Parathyroid adenoma (tissue), 2 donors: ENCODE measurements around the gene GALNT17.

Source experiments
- H2AFZ ChIP-seq: fragments of 300-600 bp; sonication (generic); one replicate; pipeline ENCODE4 v1.7.0; 2017; ENCODE audit warnings: antibody characterized with exemption, mild to moderate bottlenecking
- H3K27ac ChIP-seq: fragments of 300-600 bp; sonication (generic); one replicate; pipeline ENCODE4 v1.7.0; 2017
- H3K27me3 ChIP-seq: fragments of 300-600 bp; sonication (generic); one replicate; pipeline ENCODE4 v1.7.0; 2017; ENCODE audit warnings: low read length; ENCODE audit not compliant: control insufficient read depth, insufficient read depth
- H3K36me3 ChIP-seq: fragments of 300-600 bp; sonication (generic); one replicate; pipeline ENCODE4 v1.7.0; 2017; ENCODE audit warnings: low read length; ENCODE audit not compliant: control insufficient read depth, insufficient read depth
- H3K4me1 ChIP-seq: fragments of 300-600 bp; sonication (generic); one replicate; pipeline ENCODE4 v1.7.0; 2017; ENCODE audit warnings: control low read depth
- H3K4me2 ChIP-seq: fragments of 300-600 bp; sonication (generic); one replicate; pipeline ENCODE4 v1.7.0; 2017; ENCODE audit warnings: low read length
- H3K4me3 ChIP-seq: fragments of 300-600 bp; sonication (generic); one replicate; pipeline ENCODE4 v1.7.0; 2017; ENCODE audit warnings: low read depth, low read length
- H3K79me2 ChIP-seq: fragments of 300-600 bp; sonication (generic); one replicate; pipeline ENCODE4 v1.7.0; 2017; ENCODE audit warnings: control low read depth
- H3K9ac ChIP-seq: fragments of 300-600 bp; sonication (generic); one replicate; pipeline ENCODE4 v1.7.0; 2017; ENCODE audit warnings: mild to moderate bottlenecking
- H3K9me3 ChIP-seq: fragments of 300-600 bp; sonication (generic); one replicate; pipeline ENCODE4 v1.7.0; 2017; ENCODE audit warnings: low read length; ENCODE audit not compliant: control insufficient read depth
- TF ChIP-seq, protein P1 (sequence below): fragments of 300-600 bp; sonication (generic); IDR thresholded peaks from one replicate; pipeline ENCODE4 v1.7.0; 2017; ENCODE audit warnings: antibody characterized with exemption, mild to moderate bottlenecking
- donor health status: primary hyperparathyroidism.

GALNT17 gene

DNA sequence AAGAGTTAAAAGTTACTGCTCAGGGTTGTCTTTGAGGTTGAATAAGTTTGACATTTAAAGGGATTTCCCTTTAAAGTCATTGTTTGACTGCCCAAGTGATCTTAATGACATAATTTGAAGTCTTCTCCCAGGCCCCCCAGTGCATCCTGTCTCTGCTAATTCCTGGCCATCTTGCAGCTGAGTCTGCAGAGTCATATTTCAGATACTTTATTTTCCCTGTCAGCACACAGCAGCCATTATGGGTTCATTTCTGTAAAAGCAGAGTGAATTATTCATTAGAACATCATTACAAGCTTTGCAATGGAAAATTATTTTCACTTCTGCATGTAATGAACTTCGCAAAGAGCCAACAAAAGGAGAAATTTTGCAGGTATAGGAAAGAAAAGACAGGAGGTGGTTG lies 536.6 kb downstream of the GALNT17 start:
- H3K9ac ChIP-seq, result no peak overlapping the region
- no peak overlapping the region for H2AFZ ChIP-seq
- no peaks in the 10 kb centered on the region for H3K4me1 ChIP-seq
- no peak overlapping the region for H3K4me3 ChIP-seq
- H3K4me2 ChIP-seq, result no peak overlapping the region
- H3K27ac ChIP-seq, result no peak overlapping the region
- H3K79me2 ChIP-seq, result no peaks in the 10 kb centered on the region
- TF ChIP-seq, protein P1, sequence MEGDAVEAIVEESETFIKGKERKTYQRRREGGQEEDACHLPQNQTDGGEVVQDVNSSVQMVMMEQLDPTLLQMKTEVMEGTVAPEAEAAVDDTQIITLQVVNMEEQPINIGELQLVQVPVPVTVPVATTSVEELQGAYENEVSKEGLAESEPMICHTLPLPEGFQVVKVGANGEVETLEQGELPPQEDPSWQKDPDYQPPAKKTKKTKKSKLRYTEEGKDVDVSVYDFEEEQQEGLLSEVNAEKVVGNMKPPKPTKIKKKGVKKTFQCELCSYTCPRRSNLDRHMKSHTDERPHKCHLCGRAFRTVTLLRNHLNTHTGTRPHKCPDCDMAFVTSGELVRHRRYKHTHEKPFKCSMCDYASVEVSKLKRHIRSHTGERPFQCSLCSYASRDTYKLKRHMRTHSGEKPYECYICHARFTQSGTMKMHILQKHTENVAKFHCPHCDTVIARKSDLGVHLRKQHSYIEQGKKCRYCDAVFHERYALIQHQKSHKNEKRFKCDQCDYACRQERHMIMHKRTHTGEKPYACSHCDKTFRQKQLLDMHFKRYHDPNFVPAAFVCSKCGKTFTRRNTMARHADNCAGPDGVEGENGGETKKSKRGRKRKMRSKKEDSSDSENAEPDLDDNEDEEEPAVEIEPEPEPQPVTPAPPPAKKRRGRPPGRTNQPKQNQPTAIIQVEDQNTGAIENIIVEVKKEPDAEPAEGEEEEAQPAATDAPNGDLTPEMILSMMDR, result no peak
- no peaks in the 10 kb centered on the region for H3K36me3 ChIP-seq
- no peaks in the 10 kb centered on the region for H3K9me3 ChIP-seq
- H3K27me3 ChIP-seq, result no peaks in the 10 kb centered on the region

DNA sequence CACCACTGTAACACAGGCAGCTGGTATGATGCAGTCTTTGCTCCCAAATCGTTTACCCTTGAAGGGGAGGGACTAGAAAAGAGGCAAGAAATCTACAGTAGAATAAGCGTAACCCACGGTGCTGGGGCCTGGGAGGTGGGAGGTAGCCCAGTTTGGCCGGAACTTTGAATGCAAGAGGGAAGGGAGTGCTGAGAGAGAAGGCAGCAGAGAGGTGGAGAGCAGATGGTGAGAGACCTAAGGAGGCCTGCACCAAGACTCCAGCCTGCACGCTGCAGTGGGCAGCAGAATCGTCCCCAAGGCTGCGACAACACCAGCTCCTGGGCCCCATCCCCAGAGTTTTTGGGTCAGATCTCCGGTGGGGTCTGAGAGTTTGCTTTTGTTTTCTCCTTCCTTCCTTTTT lies 547.5 kb downstream of the GALNT17 start:
- Histone ChIP-seq H2AFZ (no peak overlapping the region), H3K4me1 (no peaks in the 10 kb centered on the region), H3K79me2 (no peaks in the 10 kb centered on the region)

DNA sequence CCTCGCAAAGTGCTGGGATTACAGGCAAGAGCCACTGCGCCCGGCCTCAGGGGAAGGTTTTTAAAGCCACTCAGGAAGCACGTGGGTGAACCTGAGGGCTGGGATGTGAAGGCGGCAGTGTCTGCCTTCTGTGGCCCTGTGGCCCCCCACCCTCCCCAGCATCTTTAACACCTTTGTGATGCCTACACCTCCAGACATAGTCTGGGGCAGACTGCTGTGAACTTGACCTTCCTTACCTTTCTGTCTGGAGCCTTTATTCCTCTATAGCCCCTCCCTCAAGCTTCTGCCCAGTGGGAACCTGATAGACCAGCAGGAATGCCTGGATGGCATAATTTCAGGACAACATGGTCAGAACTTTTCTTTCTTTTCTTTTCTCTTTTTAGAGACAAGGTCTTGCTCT lies 550.2 kb downstream of the GALNT17 start:
- TF ChIP-seq, protein P1, result no peak
- H3K4me2 ChIP-seq, result no peak overlapping the region
- no peak overlapping the region for H3K27ac ChIP-seq
- H2AFZ ChIP-seq, result no peak overlapping the region
- no peaks in the 10 kb centered on the region for H3K79me2 ChIP-seq
- H3K4me3 ChIP-seq, result no peak overlapping the region
- no peaks in the 10 kb centered on the region for H3K9me3 ChIP-seq
- no peak overlapping the region for H3K9ac ChIP-seq
- H3K4me1 ChIP-seq, result no peaks in the 10 kb centered on the region
- H3K27me3 ChIP-seq, result no peaks in the 10 kb centered on the region
- no peaks in the 10 kb centered on the region for H3K36me3 ChIP-seq

More for the DNA sequence above, 547.5 kb downstream of the GALNT17 start:
- no peaks in the 10 kb centered on the region for H3K9me3 ChIP-seq
- no peak overlapping the region for H3K4me2 ChIP-seq
- H3K27me3 ChIP-seq, result no peaks in the 10 kb centered on the region
- no peak overlapping the region for H3K27ac ChIP-seq
- no peaks in the 10 kb centered on the region for H3K36me3 ChIP-seq
- no peak overlapping the region for H3K4me3 ChIP-seq
- H3K9ac ChIP-seq, result no peak overlapping the region
- TF ChIP-seq, protein P1, result no peak

DNA sequence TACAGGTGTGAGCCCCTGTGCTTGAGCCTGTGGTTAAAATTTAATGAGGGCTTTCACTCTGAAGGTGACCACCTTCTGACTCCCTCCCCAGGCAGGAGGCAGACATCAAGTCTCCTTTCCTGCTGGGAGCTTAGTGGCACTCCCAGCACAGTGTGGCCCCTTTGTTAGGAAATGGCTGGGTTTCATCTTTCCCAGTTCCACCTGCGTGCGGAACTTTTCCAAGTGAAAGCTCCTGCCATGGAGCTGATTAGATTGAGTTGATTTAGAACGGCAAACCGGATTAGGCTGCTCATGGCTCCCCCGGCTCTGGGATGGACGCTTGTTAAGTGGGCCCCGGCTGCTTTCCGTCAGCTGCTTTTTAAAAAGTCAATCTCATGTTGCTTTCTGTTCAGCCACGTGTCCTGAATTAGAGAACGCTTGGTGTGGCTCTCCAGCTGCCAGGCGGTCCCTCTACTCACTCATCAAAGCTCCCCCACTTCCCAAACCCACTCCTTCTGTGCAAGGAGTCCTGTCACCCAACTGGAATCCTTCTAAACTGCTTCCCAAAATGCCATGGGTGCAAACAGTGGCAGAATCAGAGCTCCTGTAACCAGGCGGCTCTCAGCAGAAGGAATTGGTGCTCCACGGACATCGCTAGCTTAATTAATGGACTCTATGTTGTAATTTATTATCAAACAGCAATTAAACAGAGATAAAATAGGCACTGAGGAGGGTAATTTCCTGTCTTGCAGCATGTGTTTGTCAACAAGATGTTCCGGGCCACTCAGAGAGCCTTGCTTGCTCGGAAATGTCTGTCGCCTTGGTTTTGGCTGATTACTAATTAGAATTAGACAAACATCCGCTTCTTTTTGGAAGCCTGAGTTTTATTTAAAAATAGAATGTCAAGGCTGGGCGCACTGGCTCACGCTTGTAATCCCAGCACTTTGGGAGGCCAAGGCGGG lies 551.2 kb downstream of the GALNT17 start:
- Histone ChIP-seq H2AFZ (no peak overlapping the region), H3K9ac (no peak overlapping the region), H3K4me2 (no peak overlapping the region), H3K4me1 (no peaks in the 10 kb centered on the region), H3K79me2 (no peaks in the 10 kb centered on the region), H3K27me3 (no peaks in the 10 kb centered on the region), H3K36me3 (no peaks in the 10 kb centered on the region), H3K27ac (no peak overlapping the region), H3K4me3 (no peak overlapping the region), H3K9me3 (no peaks in the 10 kb centered on the region)
- TF ChIP-seq, protein P1, result no peak

DNA sequence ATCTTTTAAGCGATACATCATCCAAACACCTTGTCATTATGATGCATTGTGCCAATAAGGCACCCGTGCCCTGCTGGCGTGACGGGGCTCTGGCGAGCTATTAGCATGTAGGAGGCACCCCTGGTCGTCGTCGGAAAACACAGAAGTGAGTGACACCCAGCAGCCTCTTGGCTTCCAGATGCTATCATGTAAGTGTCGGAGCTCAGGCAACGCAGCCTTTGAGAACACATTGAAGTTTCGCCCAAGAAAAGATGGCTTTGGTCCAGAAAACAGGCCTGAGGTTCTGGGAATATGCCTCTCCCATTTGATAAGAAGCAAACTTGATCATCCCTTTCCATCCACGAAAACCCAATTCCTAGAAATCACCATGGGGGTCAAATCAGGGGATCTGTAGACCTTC lies 555.3 kb downstream of the GALNT17 start:
- Histone ChIP-seq H2AFZ (no peak overlapping the region), H3K79me2 (no peaks in the 10 kb centered on the region), H3K4me2 (no peak overlapping the region), H3K9me3 (no peaks in the 10 kb centered on the region), H3K27ac (no peak overlapping the region), H3K36me3 (no peaks in the 10 kb centered on the region), H3K4me1 (no peaks in the 10 kb centered on the region), H3K9ac (no peak overlapping the region), H3K27me3 (no peaks in the 10 kb centered on the region), H3K4me3 (no peak overlapping the region)
- TF ChIP-seq, protein P1, result no peak
